Measurements from ENCODE around the gene ZNF227. TPM values are rescaled to one million over a fixed set of nuclear protein-coding genes. Genes with fewer than 3 reads are reported as not detected.

The ZNF227 gene
- polyA plus RNA-seq, 1 experiment: 5.9 TPM

- Histone ChIP-seq H3K36me3 (ENCODE audit: control insufficient read depth, insufficient read depth, low read length) (peaks cover 4% of the 10 kb centered on the region), H3K4me3 (ENCODE audit: low read depth, low read length) (no peak overlapping the region), H3K27me3 (ENCODE audit: control insufficient read depth, insufficient read depth, low read length) (no peaks in the 10 kb centered on the region)
- ChIA-PET POLR2A (no interaction called here), CTCF (no interaction called here)
- no peak for TF ChIP-seq CTCF (IDR thresholded peaks at IDR 0.05; ENCODE audit: insufficient read depth, low read depth, low read length)
- no peak for DNase-seq (ENCODE audit: low read depth)
Observed at GRCh38 chr19:44284968-44285367, 72.6 kb downstream of the ZNF227 start.

Other genes with a start within 250 kb of the ZNF227 start
- 2.4 and 3.5 TPM in 2 replicates for gene ZNF155, start 228.3 kb upstream of the ZNF227 start, polyA plus RNA-seq (2011; rRNA removed)
- 2.1 and 3.3 TPM in 2 replicates for gene ZNF230, start 209.6 kb upstream of the ZNF227 start, polyA plus RNA-seq (2011; rRNA removed)
- 3.2 and 5.4 TPM in 2 replicates for gene ZNF222, start 187.2 kb upstream of the ZNF227 start, polyA plus RNA-seq (2011; rRNA removed)
- gene ZNF223, start 160.5 kb upstream of the ZNF227 start, polyA plus RNA-seq (2011; rRNA removed): 2.1 and 3.8 TPM in 2 replicates
- 1.0 and 1.4 TPM in 2 replicates for gene ZNF284, start 140.4 kb upstream of the ZNF227 start, polyA plus RNA-seq (2011; rRNA removed)
- gene ZNF224, start 118.2 kb upstream of the ZNF227 start, polyA plus RNA-seq (2011; rRNA removed): 13.2 and 17.1 TPM in 2 replicates
- 1.3 and 2.5 TPM in 2 replicates for gene ZNF225, start 99.1 kb upstream of the ZNF227 start, polyA plus RNA-seq (2011; rRNA removed)
- gene ZNF234, start 71.0 kb upstream of the ZNF227 start, polyA plus RNA-seq (2011; rRNA removed): 3.1 and 5.0 TPM in 2 replicates
- gene ZNF226, start 47.4 kb upstream of the ZNF227 start, polyA plus RNA-seq (2011; rRNA removed): 11.0 and 16.4 TPM in 2 replicates
- gene ZNF233, start 47.4 kb downstream of the ZNF227 start, polyA plus RNA-seq (2011; rRNA removed): 0.61 and 1.4 TPM in 2 replicates
- gene ZNF235, start 92.5 kb downstream of the ZNF227 start, polyA plus RNA-seq (2011; rRNA removed): 1.3 and 2.7 TPM in 2 replicates
- gene ZNF112, start 144.1 kb downstream of the ZNF227 start, polyA plus RNA-seq (2011; rRNA removed): 1.9 and 4.0 TPM in 2 replicates
- gene ZNF285, start 189.1 kb downstream of the ZNF227 start, polyA plus RNA-seq (2011; rRNA removed): 1.3 and 2.4 TPM in 2 replicates
- 4.5 and 8.4 TPM in 2 replicates for gene ZNF229, start 235.9 kb downstream of the ZNF227 start, polyA plus RNA-seq (2011; rRNA removed)

All from BJ (cell line).